Natural killer cell (primary cell): ENCODE results near the gene ANTXR2. TPM values are rescaled to one million over a fixed set of nuclear protein-coding genes. Genes with fewer than 3 reads are reported as not detected.
"Not testable (repeated sequence)": the region's sequence is repeated elsewhere in the genome, so short reads cannot be mapped to it uniquely, and the experiment has no call there.

Source experiments
- ATAC-seq, 3 donors: fragments of 150-1000 bp in 2 of 3; fragments of 200-7000 bp in 1 of 3; cut with Tn5 transposase; 1 replicate in 1 of 3; 2 replicates in 2 of 3; pipeline ENCODE4 v1.10.0; 2021; ENCODE audit warnings: mild to moderate bottlenecking in 2 of 3, moderate library complexity in 2 of 3
- DNase-seq, 2 donors: peaks; one replicate each; pipeline versions ENCODE4 v3.0.0 to v3.0.0-alpha.2; 2013 to 2021; ENCODE audit warnings: mixed read lengths in 1 of 2
- H3K27ac ChIP-seq: one replicate; pipeline ENCODE4 v1.5.1; 2013; ENCODE audit warnings: mild to moderate bottlenecking, low read length
- H3K27me3 ChIP-seq: one replicate; pipeline ENCODE4 v1.6.1; 2013; ENCODE audit warnings: low read length; ENCODE audit not compliant: control insufficient read depth, insufficient read depth
- H3K36me3 ChIP-seq: one replicate; pipeline ENCODE4 v1.6.1; 2013; ENCODE audit warnings: low read length; ENCODE audit not compliant: control insufficient read depth, insufficient read depth
- H3K4me1 ChIP-seq: one replicate; pipeline ENCODE4 v1.6.1; 2013; ENCODE audit warnings: low read length; ENCODE audit not compliant: control insufficient read depth, insufficient read depth
- H3K4me3 ChIP-seq: one replicate; pipeline ENCODE4 v1.5.1; 2013; ENCODE audit warnings: low read length
- H3K9me3 ChIP-seq: one replicate; pipeline ENCODE4 v1.6.1; 2013; ENCODE audit warnings: low read length; ENCODE audit not compliant: control insufficient read depth, insufficient read depth
- H3K27ac Mint-ChIP-seq, 2 donors: one replicate each; pipeline ENCODE4 v1.8.0; 2022; ENCODE audit warnings: mild to moderate bottlenecking in 2 of 2, mixed read lengths in 2 of 2, moderate library complexity in 1 of 2
- H3K27me3 Mint-ChIP-seq, 2 donors: one replicate each; pipeline ENCODE4 v1.8.0; 2022; ENCODE audit warnings: low read depth in 2 of 2, mixed read lengths in 2 of 2
- H3K36me3 Mint-ChIP-seq: one replicate; pipeline ENCODE4 v1.8.0; 2022; ENCODE audit warnings: mixed read lengths
- H3K4me1 Mint-ChIP-seq, 2 donors: one replicate each; pipeline ENCODE4 v1.8.0; 2022; ENCODE audit warnings: mixed read lengths in 2 of 2
- H3K4me3 Mint-ChIP-seq: one replicate; pipeline ENCODE4 v1.8.0; 2022; ENCODE audit warnings: mild to moderate bottlenecking, moderate library complexity, mixed read lengths
- H3K9me3 Mint-ChIP-seq, 2 donors: one replicate each; pipeline ENCODE4 v1.8.0; 2022; ENCODE audit warnings: mixed read lengths in 2 of 2
- CTCF ChIP-seq: fragments of 200-600 bp; IDR thresholded peaks from one replicate; pipeline ENCODE4 v1.8.0; 2022; ENCODE audit warnings: antibody characterized with exemption
- WGBS: methylation state at CpG from one replicate; pipeline ENCODE4 v1.1.7; 2013; ENCODE audit warnings: missing lambda C conversion rate; ENCODE audit not compliant: insufficient coverage; 5-methylcytosine and 5-hydroxymethylcytosine counted together
- intact Hi-C: fragments of 100-400 bp; cut with micrococcal nuclease; formaldehyde crosslinking; loops from one replicate; pipeline ENCODE4 v1.14.2; 2022
- total RNA-seq, 4 donors: library from RNA; stranded (reverse); fragments of 120-200 nt in 1 of 4; gene quantifications; one replicate each; pipeline versions ENCODE4 v1.2.3 to v1.2.4, GENCODE V29; 2013 to 2022

ANTXR2 gene
- total RNA-seq, 3 donors from 2014 or later (not counting 1 experiment from before 2014, with no cell fraction given): 7.8 to 28.3 (median 10.0) TPM

- H3K27me3 Mint-ChIP-seq: no peaks in the 10 kb centered on the region
- H3K27ac Mint-ChIP-seq: no peak overlapping the region
- no peaks in the 10 kb centered on the region for H3K4me1 ChIP-seq
- WGBS: 85% methylated on average over 2 of the region's 2 CpGs
- DNase-seq (no peak), ATAC-seq (no peak)
- H3K4me3 Mint-ChIP-seq: no peak overlapping the region
- no peaks in the 10 kb centered on the region for H3K27me3 ChIP-seq
- no peak overlapping the region for H3K4me3 ChIP-seq
- H3K36me3 Mint-ChIP-seq: no peaks in the 10 kb centered on the region
- no peaks in the 10 kb centered on the region for H3K9me3 ChIP-seq
- no peak overlapping the region for H3K27ac ChIP-seq
- H3K9me3 Mint-ChIP-seq: peaks cover 0 to 2% of the 10 kb centered on the region in 2 donors
- TF ChIP-seq CTCF: peak; percentile 6
- no peaks in the 10 kb centered on the region for H3K36me3 ChIP-seq
- intact Hi-C loops: no loop called here
- no peaks in the 10 kb centered on the region for H3K4me1 Mint-ChIP-seq
Measured at GRCh38 chr4:79996851-79997250, 76.2 kb downstream of the ANTXR2 start.

- no peaks in the 10 kb centered on the region for H3K27me3 ChIP-seq
- no peak overlapping the region for H3K4me3 ChIP-seq
- 100% methylated on average over 2 of the region's 2 CpGs for WGBS
- no peak for TF ChIP-seq CTCF
- H3K4me3 Mint-ChIP-seq: no peak overlapping the region
- H3K27me3 Mint-ChIP-seq: no peaks in the 10 kb centered on the region
- no peaks in the 10 kb centered on the region for H3K36me3 ChIP-seq
- H3K9me3 ChIP-seq: no peaks in the 10 kb centered on the region
- H3K9me3 Mint-ChIP-seq: peaks cover 1 to 4% of the 10 kb centered on the region in 2 donors
- no peak overlapping the region for H3K27ac Mint-ChIP-seq
- DNase-seq (no peak), ATAC-seq (no peak)
- no peaks in the 10 kb centered on the region for H3K4me1 ChIP-seq
- no peaks in the 10 kb centered on the region for H3K36me3 Mint-ChIP-seq
- H3K27ac ChIP-seq: no peak overlapping the region
- intact Hi-C loops: no loop called here
- peaks cover 0 to 5% of the 10 kb centered on the region in 2 donors for H3K4me1 Mint-ChIP-seq
Measured at GRCh38 chr4:79993476-79993875, 79.6 kb downstream of the ANTXR2 start.

- Histone ChIP-seq H3K4me3 (no peak overlapping the region), H3K4me1 (no peaks in the 10 kb centered on the region), H3K36me3 (no peaks in the 10 kb centered on the region), H3K27ac (no peak overlapping the region), H3K9me3 (no peaks in the 10 kb centered on the region), H3K27me3 (no peaks in the 10 kb centered on the region)
- Mint-ChIP-seq H3K27me3 (no peaks in the 10 kb centered on the region), H3K4me1 (peaks cover 0 to 8% of the 10 kb centered on the region in 2 donors), H3K4me3 (no peak overlapping the region), H3K36me3 (no peaks in the 10 kb centered on the region), H3K9me3 (peaks cover 2 to 5% of the 10 kb centered on the region in 2 donors), H3K27ac (no peak overlapping the region)
- ATAC-seq (no peak), DNase-seq (no peak)
- intact Hi-C loops: no loop called here
- 88% methylated on average over 3 of the region's 3 CpGs for WGBS
- no peak for TF ChIP-seq CTCF
Measured at GRCh38 chr4:79991601-79992000, 81.4 kb downstream of the ANTXR2 start.

GRCh38 chr4:79991100-79991499, 81.9 kb downstream of the ANTXR2 start:
- intact Hi-C loops, H3K4me3 Mint-ChIP-seq, H3K36me3 ChIP-seq, H3K36me3 Mint-ChIP-seq, H3K9me3 ChIP-seq, H3K4me3 ChIP-seq, H3K27me3 Mint-ChIP-seq, H3K4me1 Mint-ChIP-seq, DNase-seq, H3K27me3 ChIP-seq, H3K27ac Mint-ChIP-seq, ATAC-seq, H3K4me1 ChIP-seq, H3K9me3 Mint-ChIP-seq, H3K27ac ChIP-seq: not testable (repeated sequence)
- WGBS: 100% methylated on average over 1 of the region's 2 CpGs
